IPS DF 4.7 (cell line): ENCODE results near the gene TMEM53.

Experiments
- DNase-seq: peaks from one replicate; pipeline ENCODE4 v3.0.0-alpha.2; 2013; ENCODE audit warnings: low spot score; ENCODE audit errors: extremely low read depth

The TMEM53 gene

GRCh38 chr1:44604157-44604955 is 69.9 kb downstream of the TMEM53 start:
- no peak for DNase-seq

GRCh38 chr1:44603718-44604117 is 70.6 kb downstream of the TMEM53 start:
- DNase-seq: no peak
